Muscle of leg (tissue), 11 donors: Measurements from ENCODE around the gene PTPRG. TPM values are rescaled to one million over a fixed set of nuclear protein-coding genes. Genes with fewer than 3 reads are reported as not detected.
A peak's percentile ranks its signal among the peaks of the same experiment; 100 is the strongest.

Source experiments
- DNase-seq: peaks from one replicate; pipeline ENCODE4 v3.0.0; 2013
- H3K27ac ChIP-seq: one replicate; pipeline ENCODE4 v1.5.1; 2013; ENCODE audit warnings: mild to moderate bottlenecking, low read length, control low read depth
- H3K27me3 ChIP-seq: one replicate; pipeline ENCODE4 v1.6.1; 2013; ENCODE audit warnings: low read length; ENCODE audit not compliant: control insufficient read depth, insufficient read depth
- H3K36me3 ChIP-seq: one replicate; pipeline ENCODE4 v1.6.1; 2013; ENCODE audit warnings: low read length; ENCODE audit not compliant: control insufficient read depth, insufficient read depth
- H3K4me1 ChIP-seq: one replicate; pipeline ENCODE4 v1.6.1; 2013; ENCODE audit warnings: low read length; ENCODE audit not compliant: control insufficient read depth, insufficient read depth
- H3K4me3 ChIP-seq: one replicate; pipeline ENCODE4 v1.5.1; 2013; ENCODE audit warnings: low read length, control low read depth
- H3K9me3 ChIP-seq: replicated peaks from 2 replicates; pipeline ENCODE4 v1.6.1; 2013; ENCODE audit warnings: low read depth, low read length; ENCODE audit not compliant: control insufficient read depth
- WGBS: methylation state at CpG from one replicate; pipeline ENCODE4 v1.1.5; 2013; ENCODE audit warnings: missing lambda C conversion rate; ENCODE audit not compliant: insufficient coverage; 5-methylcytosine and 5-hydroxymethylcytosine counted together
- polyA plus RNA-seq, 8 donors: library from polyadenylated mRNA; unstranded; fragments of 120-200 nt; gene quantifications; one replicate each; pipeline versions ENCODE4 v1.2.1 to v1.2.3, GENCODE V29; 2013; ENCODE audit warnings: inconsistent platforms in 1 of 8, low replicate concordance in 1 of 8; ENCODE audit not compliant: insufficient read length in 8 of 8, insufficient read depth in 1 of 8
- total RNA-seq: library from RNA; stranded (reverse); fragments of 120-200 nt; gene quantifications from one replicate; pipeline ENCODE4 v1.2.4, GENCODE V29; 2013

PTPRG gene
- total and polyA plus RNA-seq, 9 donors = 15.7 to 45.7 (median 30.8) TPM

DNA sequence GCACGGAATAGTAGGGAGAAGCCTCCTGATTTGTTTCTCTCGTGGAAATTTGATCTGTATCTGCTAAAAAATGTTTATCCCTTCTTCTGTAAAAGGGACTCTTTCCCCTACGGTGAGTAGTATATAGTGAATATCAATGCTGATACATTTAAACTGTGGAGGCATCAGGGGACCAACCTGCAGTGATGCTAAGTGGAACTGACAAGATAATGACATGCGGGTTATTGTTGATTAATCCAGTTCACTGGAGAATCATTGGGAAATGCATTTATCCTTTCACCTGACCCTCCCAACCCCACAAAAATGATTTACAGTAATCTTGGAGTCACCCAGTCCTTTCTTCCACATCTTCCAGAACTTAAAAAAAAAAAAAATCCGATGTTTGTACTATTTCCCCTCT, 264.8 kb downstream of the PTPRG start:
- no peak for DNase-seq
- Histone ChIP-seq H3K9me3 (no peaks in the 10 kb centered on the region), H3K27me3 (no peaks in the 10 kb centered on the region), H3K4me3 (no peak overlapping the region), H3K36me3 (no peaks in the 10 kb centered on the region), H3K27ac (no peak overlapping the region), H3K4me1 (peaks cover 12% of the 10 kb centered on the region)
- WGBS = no CpG with 5 or more reads among the region's 5 CpGs

DNA sequence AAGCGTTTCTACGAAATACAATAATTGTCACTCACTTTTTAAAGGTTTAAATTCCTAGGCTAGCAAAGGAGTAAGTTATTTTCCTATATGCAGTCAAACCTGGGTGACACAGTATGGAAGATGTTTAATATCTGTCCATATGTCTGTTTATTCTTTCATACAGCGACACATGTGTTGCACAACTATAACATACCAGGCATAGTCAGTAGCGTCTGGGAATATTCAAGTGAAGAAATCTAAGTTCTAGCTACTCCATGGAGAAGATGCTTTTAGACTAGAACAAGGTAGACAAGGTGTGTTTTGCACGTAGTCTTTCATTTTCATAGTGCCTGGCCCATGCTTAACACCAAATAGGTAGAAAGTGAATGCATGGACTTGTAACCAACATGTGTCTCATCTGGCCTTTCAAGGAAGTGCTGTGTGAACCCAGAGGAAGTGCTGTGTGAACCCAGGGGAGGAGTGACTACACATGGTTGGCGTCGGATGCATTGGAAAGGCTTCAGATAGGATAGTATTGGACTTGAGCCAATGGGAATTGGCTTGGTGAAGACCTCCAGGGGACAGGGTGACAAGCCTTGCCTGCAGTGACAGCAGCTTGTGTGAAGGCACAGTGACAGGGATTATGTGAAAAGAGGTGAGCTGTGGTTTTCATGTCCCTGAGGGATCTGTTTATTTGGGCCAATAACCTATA, 267.0 kb downstream of the PTPRG start:
- peak overlapping the region; percentile 80 for H3K27ac ChIP-seq
- peaks cover 10% of the 10 kb centered on the region for H3K4me1 ChIP-seq
- no peaks in the 10 kb centered on the region for H3K36me3 ChIP-seq
- no peak overlapping the region for H3K4me3 ChIP-seq
- no peaks in the 10 kb centered on the region for H3K27me3 ChIP-seq
- DNase-seq = peak; percentile 49
- WGBS = 41% methylated on average over 3 of the region's 7 CpGs
- no peaks in the 10 kb centered on the region for H3K9me3 ChIP-seq

DNA sequence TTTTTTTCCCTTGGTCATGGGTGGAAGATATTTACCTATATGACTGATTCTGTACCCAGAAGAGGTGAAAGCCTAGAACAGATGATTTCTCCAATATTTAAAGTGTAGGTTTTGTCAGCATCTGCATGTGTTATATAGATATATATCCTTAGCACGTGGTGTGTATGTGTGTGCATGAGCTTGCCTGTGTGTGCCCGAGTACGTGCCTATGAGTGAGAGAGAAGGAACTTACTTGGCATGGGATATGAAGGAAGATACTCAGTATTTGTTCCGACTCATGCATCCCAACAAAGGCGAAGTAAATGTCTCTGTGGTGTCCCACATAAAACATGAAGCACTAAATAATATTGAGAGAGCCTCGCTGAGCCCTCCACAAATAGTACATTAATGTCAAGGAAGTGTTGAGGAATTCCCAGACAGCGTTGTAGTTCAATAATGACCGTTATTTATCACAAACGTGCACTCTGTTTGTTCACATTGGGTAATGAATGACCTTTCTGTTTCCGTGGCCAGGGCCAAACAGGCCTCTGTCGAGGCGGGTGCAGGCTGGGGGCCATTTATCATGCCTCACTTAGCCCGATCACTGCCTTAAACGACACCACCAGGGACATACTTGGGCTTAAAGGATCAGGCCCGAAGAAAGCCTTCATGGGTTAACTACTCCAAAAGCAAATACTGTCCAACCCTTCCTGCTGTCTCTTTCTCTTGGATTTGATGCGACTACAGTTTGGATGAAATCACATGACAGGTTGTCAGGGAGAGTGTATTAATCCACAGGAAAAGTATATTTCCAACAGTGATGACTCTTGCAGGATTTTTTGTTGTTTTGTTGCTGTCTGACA, 267.7 kb downstream of the PTPRG start:
- H3K4me1 ChIP-seq = peaks cover 10% of the 10 kb centered on the region
- H3K27me3 ChIP-seq = no peaks in the 10 kb centered on the region
- H3K27ac ChIP-seq = peak overlapping the region; percentile 80
- no peaks in the 10 kb centered on the region for H3K36me3 ChIP-seq
- peak; percentile 62 for DNase-seq
- no peaks in the 10 kb centered on the region for H3K9me3 ChIP-seq
- WGBS = 29% methylated on average over 7 of the region's 16 CpGs
- H3K4me3 ChIP-seq = no peak overlapping the region

DNA sequence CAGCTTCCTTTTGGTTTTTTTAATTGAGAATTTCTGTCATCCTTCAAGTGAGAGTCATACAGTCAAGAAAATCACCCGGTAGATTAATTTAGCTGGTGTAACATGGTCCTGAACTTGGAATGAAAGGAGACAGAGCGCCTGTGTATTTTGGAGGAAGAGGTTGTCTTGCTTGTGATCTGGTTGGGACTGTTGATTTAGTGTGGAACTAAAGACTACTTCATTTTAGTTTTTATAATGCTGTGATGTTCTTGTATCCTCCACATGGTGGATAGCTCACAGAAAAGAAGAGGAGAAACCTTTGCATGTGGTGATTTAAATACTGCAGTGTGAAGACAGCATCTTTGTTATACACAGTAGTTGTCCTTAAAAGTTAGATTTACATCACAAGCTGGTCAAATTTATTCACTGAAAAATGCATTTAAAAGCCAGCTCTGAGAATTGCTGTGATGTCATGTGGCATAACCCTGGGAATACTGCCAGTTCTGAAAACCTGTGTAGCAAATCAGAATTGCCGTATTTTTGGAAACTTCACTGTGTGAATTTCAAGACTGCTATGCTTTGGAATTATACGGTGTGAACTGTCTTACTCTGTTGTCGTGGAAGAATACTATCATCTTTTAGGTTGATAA, 268.5 kb downstream of the PTPRG start:
- peak; percentile 80 for DNase-seq
- H3K27ac ChIP-seq = peak overlapping the region; percentile 80
- no peaks in the 10 kb centered on the region for H3K36me3 ChIP-seq
- H3K4me1 ChIP-seq = peaks cover 10% of the 10 kb centered on the region
- H3K4me3 ChIP-seq = no peak overlapping the region
- no peaks in the 10 kb centered on the region for H3K27me3 ChIP-seq
- no CpG with 5 or more reads among the region's 5 CpGs for WGBS
- no peaks in the 10 kb centered on the region for H3K9me3 ChIP-seq

DNA sequence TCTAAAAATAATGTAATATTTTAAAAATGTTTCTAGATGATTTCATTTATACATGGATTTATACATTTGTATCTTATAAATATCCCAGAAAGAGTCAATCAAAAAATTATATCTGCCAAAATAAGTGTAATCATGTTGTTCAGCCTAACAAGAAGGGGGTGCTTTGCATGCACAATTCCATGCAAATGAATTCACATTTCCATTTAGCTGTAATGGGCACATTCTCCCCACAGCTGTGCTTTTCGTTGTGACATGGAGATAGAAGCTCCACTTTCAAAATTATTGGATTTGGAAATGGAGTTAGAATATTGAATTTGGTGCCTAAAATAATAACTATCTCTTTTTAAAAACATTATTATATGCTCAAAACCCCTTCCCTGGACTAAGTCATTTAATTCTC, 270.6 kb downstream of the PTPRG start:
- no peaks in the 10 kb centered on the region for H3K27me3 ChIP-seq
- H3K36me3 ChIP-seq = peaks cover 2% of the 10 kb centered on the region
- no peak overlapping the region for H3K4me3 ChIP-seq
- no peak overlapping the region for H3K27ac ChIP-seq
- DNase-seq = no peak
- no CpG with 5 or more reads among the region's 1 CpG for WGBS
- no peaks in the 10 kb centered on the region for H3K9me3 ChIP-seq
- peaks cover 10% of the 10 kb centered on the region for H3K4me1 ChIP-seq

DNA sequence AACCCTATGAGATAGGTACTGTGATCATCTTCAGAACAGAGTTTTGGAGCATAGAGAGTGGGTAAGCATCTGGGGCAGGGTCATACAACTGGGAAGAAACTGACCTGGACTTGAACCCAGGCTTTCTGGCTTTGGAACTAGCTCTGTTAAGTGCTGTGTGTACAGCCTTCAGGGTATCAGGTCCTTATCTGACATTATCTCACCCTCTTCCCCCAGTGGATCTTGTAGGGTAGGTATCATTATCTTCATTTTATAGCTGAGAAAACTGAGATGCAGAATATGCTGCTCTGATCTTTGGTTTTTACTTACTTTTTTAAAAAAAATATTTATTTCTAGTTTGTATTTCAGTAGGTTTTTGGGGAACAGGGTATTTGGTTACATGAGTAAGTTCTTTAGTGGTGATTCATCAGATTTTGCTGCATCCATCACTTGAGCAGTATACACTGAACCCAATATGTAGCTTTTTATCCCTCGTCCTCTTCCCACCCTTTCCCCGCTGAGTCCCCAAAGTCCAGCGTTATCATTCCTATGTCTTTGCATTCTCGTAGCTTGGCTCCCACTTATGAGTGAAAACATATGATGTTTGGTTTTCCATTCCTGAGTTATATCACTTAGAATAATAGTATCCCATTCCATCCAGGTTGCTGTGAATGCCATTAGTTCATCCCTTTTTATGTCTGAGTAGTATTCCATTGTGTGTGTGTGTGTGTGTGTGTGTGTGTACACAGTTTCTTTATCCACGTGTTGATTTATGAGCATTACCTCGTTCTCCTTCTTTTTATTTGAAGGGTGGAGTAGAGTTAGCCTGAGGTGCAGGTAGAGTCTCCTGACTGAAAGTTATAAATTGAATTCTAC, 271.2 kb downstream of the PTPRG start:
- no peaks in the 10 kb centered on the region for H3K9me3 ChIP-seq
- H3K27ac ChIP-seq = no peak overlapping the region
- no peaks in the 10 kb centered on the region for H3K27me3 ChIP-seq
- no peak overlapping the region for H3K4me3 ChIP-seq
- no peak for DNase-seq
- WGBS = no CpG with 5 or more reads among the region's 6 CpGs
- H3K4me1 ChIP-seq = peaks cover 10% of the 10 kb centered on the region
- H3K36me3 ChIP-seq = peaks cover 3% of the 10 kb centered on the region

DNA sequence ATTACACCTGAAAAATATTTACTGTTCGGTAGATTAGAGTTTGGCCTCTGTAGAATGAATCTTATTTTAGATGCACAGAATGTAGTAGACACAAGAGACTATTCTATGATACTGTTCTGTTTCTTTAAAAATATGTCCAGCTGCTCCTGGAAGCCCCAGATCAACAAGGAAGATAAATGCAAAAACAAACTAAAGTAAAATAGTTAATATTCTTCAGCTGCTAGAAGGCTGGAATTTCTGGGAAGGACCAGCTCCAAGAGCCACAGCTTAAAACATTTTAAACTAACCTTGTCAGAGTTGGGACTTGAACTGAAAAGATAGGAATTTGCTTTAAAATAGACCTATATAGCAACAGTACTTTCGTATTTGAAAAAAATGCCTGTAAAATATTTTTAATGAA, 277.9 kb downstream of the PTPRG start:
- peak; percentile 83 for DNase-seq
- no peak overlapping the region for H3K4me3 ChIP-seq
- WGBS = no CpG with 5 or more reads among the region's 2 CpGs
- peak overlapping the region; percentile 43 for H3K27ac ChIP-seq
- no peaks in the 10 kb centered on the region for H3K27me3 ChIP-seq
- H3K36me3 ChIP-seq = peaks cover 3% of the 10 kb centered on the region
- H3K9me3 ChIP-seq = no peaks in the 10 kb centered on the region
- H3K4me1 ChIP-seq = no peaks in the 10 kb centered on the region

DNA sequence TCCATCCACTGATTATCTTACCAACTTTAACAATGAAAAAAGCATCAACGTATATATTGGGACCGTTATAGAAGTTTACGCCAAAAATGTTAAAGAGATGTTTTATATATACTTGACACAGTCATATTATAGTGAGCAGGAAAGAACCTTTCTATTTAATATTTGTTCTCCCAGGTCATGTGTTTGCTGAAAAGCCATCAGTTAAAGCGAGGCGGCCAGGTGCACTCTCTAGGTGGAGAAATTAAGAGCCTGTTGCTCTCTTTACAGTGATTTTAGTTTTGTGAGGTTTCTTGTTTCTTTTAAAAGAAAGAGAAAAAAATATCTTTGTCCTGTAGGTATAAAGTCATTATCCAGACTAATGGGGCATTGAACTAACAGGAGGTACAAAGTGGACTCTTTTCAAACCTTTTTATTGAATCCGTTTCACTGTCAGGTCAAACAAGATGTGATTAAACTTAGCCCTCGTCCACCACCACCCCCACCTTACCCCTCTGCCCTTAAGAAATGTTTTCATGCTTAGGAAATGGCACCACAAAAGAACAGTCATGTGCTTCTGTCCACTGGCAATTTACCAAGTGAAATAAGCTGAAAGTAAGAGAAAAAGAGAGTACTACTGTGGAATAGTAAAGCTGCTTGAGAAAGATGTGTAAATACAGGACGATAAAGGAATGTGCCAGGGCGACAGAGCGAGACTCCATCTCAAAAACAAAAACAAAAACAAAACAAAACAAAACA, 279.9 kb downstream of the PTPRG start:
- H3K27ac ChIP-seq = no peak overlapping the region
- WGBS = 100% methylated on average over 1 of the region's 10 CpGs
- H3K4me3 ChIP-seq = no peak overlapping the region
- DNase-seq = peak; percentile 33
- no peaks in the 10 kb centered on the region for H3K9me3 ChIP-seq
- peaks cover 3% of the 10 kb centered on the region for H3K36me3 ChIP-seq
- H3K4me1 ChIP-seq = no peaks in the 10 kb centered on the region
- no peaks in the 10 kb centered on the region for H3K27me3 ChIP-seq

DNA sequence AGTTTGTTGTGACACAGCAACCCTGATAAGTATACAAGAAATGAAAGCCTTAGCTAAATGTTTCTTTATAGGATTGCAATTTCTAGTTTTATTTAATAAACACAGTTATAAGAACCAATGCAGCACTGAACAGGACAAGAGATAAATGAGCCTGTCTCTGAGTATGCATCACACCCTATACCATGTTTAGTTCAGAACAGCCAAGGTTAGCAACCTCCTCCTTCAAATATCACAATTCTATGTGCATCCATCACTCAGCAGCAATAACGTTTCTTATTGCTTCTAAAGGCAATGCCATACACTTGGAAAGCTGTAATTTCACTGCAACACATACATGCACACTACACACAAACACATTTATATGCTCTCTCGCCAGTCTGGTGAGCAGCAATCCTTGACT, 280.6 kb downstream of the PTPRG start:
- DNase-seq = no peak
- no peak overlapping the region for H3K4me3 ChIP-seq
- no peak overlapping the region for H3K27ac ChIP-seq
- WGBS = 85% methylated on average over 2 of the region's 2 CpGs
- H3K27me3 ChIP-seq = no peaks in the 10 kb centered on the region
- H3K36me3 ChIP-seq = peaks cover under 1% of the 10 kb centered on the region
- no peaks in the 10 kb centered on the region for H3K9me3 ChIP-seq
- peaks cover 2% of the 10 kb centered on the region for H3K4me1 ChIP-seq
